Measurements from ENCODE around the gene AGTPBP1.
"Not testable (repeated sequence)": the region's sequence is repeated elsewhere in the genome, so short reads cannot be mapped to it uniquely, and the experiment has no call there.

AGTPBP1 gene

DNA sequence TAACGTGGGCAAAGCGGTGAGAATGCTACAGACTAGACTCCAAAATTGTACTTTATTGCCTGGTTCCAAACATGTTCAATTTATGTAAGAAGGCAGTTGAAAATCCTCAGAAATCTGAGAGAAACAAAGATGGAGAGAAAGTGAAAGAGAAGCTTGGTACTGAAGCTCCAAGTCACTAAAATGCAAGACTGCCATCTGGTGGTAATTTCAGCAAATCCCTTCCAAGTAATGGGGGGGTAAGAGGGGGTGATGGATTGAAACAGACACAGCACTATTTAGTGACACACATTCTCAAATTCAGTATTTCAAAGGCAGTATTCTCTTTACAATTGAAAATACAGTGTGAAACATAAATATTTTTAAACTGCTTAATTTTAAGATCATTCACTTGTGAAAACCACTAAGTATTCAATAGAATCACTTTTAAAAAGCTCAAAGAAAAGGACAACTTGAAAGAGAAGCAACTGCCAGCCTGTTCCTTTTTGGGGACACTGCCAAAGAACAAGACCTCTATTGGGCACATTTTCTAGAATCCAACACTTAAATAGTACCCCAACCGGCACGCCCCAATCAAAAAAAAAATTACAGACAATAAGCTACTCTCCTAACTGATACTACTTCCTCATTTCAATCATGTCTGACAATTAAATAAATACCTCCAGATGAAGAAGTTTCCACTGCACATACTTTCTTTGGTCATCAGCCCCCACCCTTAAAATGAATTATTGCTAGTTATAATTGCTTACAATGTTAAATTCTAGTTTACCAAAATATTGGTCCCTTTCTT lies 131.5 kb downstream of the AGTPBP1 start:
- peak; percentile 8 for DNase-seq

DNA sequence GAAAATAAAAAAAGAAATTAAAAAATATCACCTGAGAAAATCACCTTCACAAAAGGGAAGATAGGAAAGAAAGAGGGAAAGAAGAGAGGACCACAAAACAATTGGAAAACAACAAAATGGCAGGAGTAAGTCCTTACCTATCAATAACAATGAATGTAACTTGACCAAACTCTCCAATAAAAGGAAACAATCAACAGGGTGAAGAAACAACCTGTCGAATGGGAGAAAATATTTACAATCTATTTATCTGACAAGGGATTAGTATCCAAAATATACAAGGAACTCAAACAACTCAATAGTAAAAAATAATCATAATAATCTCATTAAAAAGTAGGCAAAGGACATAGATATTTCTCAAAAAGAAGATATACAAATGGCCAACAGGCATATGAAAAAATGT lies 135.8 kb downstream of the AGTPBP1 start:
- DNase-seq: no peak

DNA sequence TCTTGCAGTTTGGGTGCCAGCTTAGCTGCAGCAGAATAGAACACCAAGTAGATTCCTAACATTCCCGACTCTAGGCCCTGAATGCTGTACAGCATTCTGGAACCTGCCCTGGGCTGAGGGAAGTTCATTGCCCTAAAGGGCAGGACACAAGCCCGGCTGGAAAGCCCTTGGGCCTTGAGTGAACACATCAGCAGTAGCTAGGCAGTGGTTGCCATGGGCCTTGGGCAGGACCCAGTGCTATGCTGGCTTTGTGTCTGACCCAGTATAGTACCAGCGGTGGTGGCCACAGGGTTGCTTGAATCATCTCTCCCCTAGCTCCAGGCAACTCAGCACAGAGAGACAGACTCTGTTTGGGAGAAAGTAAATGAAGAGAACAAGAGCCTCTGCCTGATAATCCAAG lies 137.8 kb downstream of the AGTPBP1 start:
- no peak for DNase-seq

DNA sequence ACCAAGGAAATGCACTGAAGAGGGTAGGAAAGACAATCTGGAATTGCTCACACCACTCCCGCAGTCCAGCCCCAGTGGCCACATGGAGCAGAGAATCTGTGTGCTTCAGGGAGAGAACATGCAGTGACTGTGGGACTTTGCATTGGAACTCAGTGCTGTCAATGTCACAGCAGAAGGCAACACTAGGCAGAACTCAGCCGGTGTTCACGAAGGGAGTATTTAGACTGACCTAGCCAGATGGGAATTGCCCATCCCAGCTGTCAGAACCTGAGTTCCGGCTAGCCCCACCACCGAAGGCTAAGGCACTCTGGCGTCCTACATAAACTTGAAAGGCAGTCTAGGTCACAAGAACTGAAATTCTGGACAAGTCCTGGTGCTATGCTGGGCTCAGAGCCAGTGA lies 139.0 kb downstream of the AGTPBP1 start:
- no peak for DNase-seq

DNA sequence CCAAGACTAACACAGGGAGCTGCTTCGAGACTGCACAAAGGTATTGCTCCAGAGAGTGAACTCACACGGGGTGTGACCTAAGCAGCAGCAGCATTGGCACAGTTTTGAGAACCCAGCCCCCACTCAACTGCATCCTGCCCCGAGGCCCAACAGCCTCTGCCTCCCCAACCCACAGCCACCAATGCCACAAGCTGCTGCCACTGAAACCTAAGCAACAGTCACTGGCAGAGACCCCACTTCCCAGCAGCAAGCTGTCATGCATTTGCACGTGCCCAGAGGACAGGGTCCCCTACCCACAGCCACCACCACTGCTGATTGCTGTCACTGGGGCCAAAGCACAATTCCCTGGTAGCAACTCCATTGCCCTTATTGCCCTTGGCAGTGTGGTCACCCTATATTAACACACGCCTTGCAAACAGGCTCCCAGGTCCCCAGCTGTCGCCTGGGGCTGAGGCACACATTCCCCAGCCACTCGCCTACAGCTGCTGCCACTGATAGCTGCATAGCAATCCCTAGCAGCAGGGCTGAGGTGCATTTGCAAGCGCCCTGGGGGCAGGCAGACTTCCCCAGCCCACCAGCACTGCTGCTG lies 141.0 kb downstream of the AGTPBP1 start:
- DNase-seq: no peak

DNA sequence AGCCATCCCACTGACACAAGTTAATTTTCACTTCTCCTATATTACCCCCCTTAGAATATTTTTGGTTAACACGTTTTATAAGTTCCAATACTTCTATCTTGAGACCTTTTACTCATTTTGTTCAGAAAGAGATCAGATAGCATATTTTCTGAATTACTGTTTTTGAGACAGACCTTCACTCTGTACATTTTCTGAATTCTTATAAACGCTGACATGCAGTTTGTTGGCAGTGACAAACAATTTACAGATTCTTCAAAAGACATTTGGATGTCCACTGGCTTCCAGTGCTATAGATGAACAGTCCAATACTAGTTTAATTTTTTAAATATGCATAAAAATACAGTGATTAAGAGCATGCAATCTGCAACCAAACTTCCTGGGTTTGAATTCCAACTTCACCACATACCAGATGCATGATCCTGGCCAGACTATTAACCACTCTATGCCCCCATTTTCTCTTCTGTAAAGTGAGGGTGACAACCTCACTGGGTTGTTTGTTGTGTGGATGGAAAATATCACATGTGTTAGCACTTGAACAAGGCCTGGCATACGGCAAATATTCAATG lies 142.1 kb downstream of the AGTPBP1 start:
- no peak for DNase-seq

DNA sequence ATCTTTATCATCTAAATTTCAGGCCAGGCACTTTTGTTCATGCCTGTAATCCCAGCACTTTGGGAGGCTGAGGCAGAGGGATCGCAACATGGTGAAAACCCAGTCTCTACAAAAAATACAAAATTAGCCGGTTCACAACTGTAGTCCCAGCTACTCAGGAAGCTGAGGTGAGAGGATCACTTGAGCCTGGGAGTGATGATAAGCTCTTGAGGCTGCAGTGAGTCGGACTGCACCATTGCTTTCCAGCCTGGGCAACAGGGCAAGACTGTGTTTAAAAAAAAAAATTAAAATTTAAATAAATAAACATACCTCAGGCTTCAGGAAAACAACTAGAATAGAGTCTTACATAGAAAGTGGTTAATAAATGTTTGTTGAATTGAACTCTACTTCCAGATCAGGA lies 147.4 kb downstream of the AGTPBP1 start:
- no peak for DNase-seq

DNA sequence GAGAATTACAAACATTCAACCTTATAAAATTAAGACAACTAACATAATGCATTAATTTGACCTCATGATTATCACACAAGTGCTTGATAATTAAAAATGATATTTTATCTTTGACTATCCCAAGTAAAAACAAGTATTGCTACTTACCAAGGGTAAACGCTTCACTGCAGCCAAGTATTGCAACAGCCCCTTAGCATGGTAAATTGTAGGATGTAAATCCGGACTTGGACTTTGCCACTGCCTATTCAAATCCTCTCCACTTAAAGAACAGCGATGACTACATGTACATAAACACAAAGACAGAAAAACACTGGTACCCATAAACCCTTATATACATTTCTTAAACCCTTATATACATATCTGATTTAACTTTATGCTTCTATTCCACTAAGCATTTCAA lies 155.1 kb downstream of the AGTPBP1 start:
- no peak for DNase-seq

DNA sequence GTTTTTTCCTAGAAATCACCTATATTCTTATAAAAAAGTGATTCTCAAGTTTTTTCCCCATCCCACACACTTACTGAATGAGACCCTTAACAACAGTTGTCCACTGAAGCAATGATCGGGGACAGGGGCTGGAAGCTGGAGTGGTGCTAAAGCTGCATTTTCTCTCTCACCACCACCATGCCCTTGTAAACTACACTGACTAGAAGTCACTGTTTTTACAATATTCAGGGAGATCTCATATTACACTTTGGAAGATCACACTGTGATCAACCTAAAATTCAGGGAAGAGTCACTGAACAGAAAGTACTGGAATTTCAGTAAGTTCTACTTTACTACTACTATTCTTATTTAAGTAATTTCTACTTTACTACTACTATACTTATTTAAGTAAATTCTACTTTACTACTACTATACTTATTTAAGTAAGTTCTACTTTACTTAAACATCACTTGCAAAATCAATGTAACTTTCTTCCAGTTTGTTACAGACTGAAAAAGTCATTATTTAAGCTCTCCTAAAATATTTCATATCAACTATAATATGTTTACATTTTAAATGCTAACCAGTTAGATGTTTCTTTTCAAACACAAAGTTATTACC lies 164.3 kb downstream of the AGTPBP1 start:
- DNase-seq: no peak

DNA sequence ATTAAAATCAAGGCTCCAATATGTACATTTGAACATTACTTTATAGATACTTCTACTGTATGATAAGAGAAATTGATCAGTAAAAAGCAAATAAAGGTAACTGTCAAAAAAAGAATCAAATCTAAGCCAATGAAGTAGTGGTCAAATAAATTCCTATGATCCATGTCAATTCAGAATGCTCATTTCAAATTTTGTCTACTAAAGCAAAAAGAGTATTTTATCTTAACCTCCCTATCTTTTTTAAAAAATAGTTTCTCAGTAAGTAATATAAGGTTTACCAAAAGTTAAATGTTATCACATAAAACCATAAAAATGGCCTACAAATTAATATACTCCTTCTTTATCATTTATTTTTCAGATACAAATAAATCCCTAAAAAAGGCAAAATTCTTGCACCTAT lies 165.9 kb downstream of the AGTPBP1 start:
- no peak for DNase-seq

DNA sequence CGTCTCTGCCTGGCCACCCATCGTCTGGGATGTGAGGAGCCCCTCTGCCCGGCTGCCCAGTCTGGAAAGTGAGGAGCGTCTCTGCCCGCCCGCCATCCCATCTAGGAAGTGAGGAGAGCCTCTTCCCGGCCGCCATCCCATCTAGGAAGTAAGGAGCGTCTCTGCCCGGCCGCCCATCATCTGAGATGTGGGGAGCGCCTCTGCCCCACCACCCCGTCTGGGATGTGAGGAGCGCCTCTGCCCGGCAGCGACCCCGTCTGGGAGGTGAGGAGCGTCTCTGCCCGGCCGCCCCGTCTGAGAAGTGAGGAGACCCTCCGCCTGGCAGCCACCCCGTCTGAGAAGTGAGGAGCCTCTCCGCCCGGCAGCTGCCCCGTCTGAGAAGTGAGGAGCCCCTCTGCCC lies 168.2 kb downstream of the AGTPBP1 start:
- DNase-seq: not testable (repeated sequence)

DNA sequence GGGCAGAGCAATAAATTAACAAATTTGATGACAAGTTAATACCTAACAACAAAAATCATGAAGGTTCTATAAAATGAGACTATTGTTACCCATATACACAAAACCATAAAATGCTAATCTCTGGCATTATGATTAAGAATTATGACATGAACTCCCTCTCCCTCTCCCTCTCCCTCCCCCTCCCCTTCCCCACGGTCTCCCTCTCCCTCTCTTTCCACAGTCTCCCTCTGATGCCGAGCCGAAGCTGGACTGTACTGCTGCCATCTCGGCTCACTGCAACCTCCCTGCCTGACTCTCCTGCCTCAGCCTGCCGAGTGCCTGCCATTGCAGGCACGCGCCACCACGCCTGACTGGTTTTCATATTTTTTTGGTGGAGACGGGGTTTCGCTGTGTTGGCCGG lies 168.8 kb downstream of the AGTPBP1 start:
- DNase-seq: not testable (repeated sequence)

DNA sequence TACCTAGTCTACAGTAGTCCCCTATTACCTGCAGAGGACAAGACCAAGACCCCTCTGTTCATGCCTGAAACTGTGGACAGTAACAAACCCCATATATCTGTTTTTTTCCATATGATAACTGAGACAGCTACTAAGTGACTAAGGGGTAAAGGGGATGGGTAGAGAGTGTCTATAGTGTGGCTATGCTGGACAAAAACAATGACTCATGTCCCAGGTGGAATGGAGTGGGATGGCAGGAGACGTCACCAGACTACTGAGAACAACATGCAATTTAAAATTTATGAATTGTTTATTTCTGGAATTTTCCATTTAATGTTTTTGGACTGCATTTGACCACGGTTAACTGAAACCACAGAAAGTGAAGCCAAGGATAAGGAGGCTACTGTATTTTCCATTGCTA lies 171.8 kb downstream of the AGTPBP1 start:
- DNase-seq: no peak

DNA sequence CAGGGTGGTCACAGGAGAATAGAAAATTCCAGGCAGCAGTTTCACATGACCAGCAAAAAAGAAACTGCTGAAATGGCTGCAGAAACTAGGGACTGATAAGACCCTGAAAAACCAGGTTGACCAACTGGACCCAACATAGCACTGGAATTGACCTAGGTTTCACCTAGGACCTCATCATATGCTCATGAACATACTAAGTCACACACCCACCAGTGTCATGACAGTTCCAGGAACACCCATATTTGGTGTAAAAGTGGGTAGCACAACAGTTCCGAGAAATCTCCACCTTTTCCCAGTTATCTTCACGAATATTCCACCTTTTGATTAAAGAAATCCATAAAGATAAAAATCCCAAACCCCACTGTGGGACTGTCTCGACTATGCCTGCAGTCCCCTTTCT lies 182.2 kb downstream of the AGTPBP1 start:
- DNase-seq: no peak

DNA sequence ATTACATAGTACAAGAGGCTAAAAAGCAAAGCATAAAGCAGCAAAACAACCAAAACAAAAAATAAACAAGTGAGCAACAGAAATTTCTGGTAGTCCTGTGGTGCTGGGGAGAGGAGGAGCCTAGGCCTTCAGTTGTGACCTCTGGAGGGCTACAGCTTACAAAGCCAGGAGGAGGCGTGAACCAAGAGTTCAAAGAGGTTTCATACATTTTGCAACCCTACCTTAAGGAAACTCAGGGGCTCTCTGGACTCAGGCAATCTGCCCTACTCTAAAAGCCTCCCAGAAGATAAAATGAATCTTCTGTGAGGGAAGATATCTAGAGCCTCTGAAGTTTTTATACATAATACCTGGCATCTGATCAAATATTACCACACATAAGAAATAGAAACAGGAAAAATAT lies 187.4 kb downstream of the AGTPBP1 start:
- DNase-seq: no peak

DNA sequence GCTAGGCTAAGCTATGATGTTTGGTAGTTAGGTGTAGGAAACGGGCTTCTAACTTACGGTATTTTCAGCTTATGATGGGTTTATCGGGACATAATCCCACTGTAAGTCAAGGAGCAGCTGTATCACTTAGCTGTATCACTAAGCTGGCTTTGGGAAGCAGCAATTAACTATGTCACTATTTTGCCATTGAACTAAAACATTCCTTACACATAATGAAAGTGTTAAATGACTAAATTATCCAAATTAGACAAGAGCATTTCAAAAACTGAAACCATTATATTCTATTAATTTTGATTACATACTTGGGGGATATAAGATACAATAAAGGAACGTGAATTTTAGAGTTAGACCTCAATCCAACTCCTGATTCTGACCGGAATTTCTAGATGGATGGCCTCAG lies 188.3 kb downstream of the AGTPBP1 start:
- DNase-seq: no peak

DNA sequence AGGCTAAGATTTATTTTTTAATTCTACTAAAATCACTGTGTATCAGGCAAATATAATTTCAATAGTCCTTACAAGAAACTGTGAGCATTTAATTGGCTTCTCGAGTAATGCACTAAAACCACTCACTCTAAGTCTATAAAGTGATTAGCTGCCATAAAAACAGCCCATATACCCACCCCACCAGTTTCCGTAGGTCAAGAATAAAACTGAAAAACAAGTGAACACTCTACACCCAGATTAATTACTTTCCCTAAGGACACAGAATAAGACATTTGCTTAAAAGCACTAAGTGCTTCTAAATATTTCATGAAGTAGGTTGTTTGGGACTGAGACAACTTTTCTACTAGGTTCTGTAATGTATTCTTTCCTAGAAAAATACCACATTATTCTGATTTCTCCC lies 194.2 kb downstream of the AGTPBP1 start:
- no peak for DNase-seq

DNA sequence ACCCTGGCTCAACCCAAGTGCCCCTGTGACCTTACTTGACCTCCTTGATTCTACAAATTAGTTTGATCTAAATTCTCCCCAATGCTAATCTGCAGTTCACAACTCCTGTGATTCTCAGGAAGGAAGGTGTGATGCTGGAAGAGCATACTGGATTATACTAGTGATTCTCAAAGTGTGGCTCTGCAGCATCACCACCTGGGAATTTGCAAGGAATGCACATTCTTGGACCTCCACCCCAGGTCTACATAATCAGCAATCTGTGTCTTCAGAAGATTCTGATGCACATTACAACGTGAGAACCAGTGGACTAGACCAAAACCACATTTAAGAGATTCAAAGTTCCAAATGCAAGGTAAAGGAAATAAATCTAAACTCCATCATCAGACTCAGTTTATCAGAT lies 198.6 kb downstream of the AGTPBP1 start:
- DNase-seq: no peak

DNA sequence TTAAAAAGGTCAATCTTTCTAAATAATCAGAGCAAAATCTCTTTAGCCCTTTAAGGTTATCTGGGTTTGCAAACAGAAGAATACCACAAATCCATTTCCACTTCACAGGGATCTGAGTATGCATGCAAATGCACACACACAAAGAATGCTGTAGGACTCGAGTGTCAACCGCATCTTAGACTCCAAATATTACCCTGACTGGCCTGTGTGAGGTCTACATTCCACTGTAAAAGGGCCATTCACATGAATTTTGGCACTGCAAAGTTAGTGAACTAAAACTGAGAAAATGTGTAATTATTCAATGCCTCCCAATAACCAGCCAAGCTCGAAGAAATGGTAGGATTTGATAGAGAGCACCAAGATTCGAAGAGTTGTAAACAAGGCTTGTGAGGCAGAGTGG lies 199.9 kb downstream of the AGTPBP1 start:
- DNase-seq: no peak

DNA sequence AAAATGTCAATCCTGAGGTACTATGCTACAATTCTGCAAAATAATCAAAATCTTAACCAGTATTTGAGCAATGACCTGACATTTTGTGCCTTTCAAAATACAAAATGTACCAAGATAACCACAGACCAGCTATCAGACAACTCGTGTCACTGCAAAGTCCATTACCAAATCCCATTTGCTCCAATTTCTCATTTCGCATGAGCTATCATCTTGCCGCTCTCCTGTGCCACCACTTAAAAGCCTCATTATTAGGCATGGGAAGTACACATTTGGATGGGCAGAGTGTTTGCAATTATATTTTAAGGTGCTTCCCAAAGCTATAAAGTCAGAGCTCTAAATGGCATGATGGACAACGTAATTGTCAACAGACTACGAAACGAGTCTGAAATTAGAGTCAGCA lies 205.2 kb downstream of the AGTPBP1 start:
- no peak for DNase-seq

DNA sequence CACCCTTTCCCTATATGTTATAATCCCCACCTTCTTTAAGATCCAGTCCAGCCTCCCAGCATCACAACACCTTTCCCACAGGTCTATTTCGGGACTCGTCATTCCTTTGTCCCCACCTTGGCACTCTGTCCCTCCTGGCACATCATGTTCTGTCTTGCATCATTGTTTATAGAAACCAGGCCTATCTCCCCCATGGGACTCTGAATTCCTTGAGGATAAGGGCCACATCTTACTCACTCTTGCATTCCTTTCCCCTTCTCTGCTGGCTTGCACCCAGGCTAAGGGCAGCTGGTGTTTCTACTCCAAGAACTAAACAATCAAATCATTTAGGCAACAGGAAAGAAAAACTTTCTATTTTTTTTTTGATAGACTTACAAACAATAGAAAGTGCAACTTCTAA lies 205.7 kb downstream of the AGTPBP1 start:
- no peak for DNase-seq

DNA sequence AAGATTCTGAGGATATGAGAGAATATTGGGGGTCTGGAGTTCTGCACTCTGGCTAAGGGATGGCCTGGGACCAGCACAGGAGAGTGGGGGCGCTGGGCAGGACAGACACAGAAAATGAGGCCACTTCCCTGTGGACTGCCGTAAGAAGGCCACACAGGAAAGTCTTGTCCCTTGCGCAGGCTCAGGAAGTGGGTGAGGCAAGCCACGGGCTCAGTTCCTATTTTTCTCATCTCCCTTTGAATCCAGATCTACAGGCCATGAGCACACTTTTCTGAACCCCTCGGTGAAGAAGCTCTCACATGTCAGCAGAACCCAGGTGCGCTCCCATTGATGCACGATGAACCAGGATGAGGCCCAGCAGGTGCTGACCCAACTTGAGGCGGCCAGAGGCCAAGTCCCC lies 207.4 kb downstream of the AGTPBP1 start:
- no peak for DNase-seq

DNA sequence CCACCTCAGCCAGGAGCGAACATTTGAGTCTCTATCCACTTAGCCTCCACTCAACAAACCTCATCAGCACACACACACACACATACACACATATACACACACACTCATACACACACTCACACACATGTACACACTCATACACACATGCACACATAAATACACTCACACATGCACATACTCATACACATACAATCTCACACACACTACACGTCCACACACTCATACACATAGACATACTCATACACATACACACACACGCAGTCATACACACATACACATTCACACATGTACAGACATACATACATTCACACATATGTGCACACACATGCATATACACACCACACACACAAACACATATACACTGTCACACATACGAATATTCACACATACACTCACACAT lies 208.2 kb downstream of the AGTPBP1 start:
- no peak for DNase-seq

DNA sequence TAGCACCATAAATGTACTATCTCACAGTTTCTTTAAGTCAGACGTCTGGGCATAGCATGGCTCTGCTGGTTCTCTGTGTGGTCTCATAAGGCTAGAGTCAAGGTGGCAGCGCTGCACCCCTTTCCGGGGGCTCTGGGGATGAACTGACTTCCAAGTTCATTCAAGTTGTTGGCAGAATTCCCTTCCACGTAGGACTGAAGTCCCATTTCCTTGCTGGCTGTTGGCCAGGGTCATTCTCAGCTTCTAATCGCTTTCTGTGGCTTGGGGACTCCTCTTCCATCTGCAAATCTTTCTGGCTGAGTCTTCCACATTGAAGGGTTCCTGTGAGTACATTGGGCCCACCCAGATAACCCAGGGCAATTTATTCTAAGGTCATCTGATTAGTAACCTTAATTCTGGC lies 211.0 kb downstream of the AGTPBP1 start:
- DNase-seq: no peak
